A673 (cell line): ENCODE results near the gene PHYH. TPM values are rescaled to one million over a fixed set of nuclear protein-coding genes. Genes with fewer than 3 reads are reported as not detected.
A peak's percentile ranks its signal among the peaks of the same experiment; 100 is the strongest.

Experiments used
- Bru-seq: library from RNA; stranded (reverse); fragments of 400-500 nt; gene quantifications from one replicate; lab custom pipeline; 2021; lab: Mats Ljungman, UMichigan
- BruChase-seq, 2 experiments: library from RNA; stranded (reverse); fragments of 400-500 nt; gene quantifications; one replicate each; lab custom pipeline; 2021; lab: Mats Ljungman, UMichigan
- BruUV-seq: library from RNA; stranded (reverse); fragments of 400-500 nt; replicated peaks from 2 replicates; lab custom pipeline; 2021; lab: Mats Ljungman, UMichigan
- CTCF ChIA-PET: fragments of 300-600 bp; sonication (Branson Sonifier 250); formaldehyde crosslinking; loops from one replicate; lab custom pipeline; 2022; ENCODE audit warnings: antibody characterized with exemption; lab: Charles Lee
- POLR2A ChIA-PET: fragments of 300-600 bp; sonication (Branson Sonifier 250); formaldehyde crosslinking; loops from one replicate; lab custom pipeline; 2022; ENCODE audit warnings: antibody characterized with exemption; ENCODE audit not compliant: low non-redundant PET; lab: Charles Lee
- DNase-seq: peaks from one replicate; pipeline ENCODE4 v3.0.0-alpha.2; 2015; ENCODE audit warnings: low spot score
- H3K27ac ChIP-seq: fragments of 200-600 bp; sonication (generic); 2 replicates; pipeline ENCODE4 v1.5.1; 2016; ENCODE audit warnings: mixed run types, low read depth, mild to moderate bottlenecking, mixed read lengths, antibody characterized with exemption, low read length; ENCODE audit not compliant: poor library complexity, severe bottlenecking
- H3K27me3 ChIP-seq: fragments of 200-600 bp; sonication (generic); replicated peaks from 2 replicates; pipeline ENCODE4 v1.6.1; 2017; ENCODE audit warnings: mixed run types, low read depth, mild to moderate bottlenecking, mixed read lengths, antibody characterized with exemption, low read length; ENCODE audit not compliant: insufficient read depth, poor library complexity
- H3K36me3 ChIP-seq: fragments of 200-600 bp; sonication (generic); 2 replicates; pipeline ENCODE4 v1.6.1; 2016; ENCODE audit warnings: mixed run types, mild to moderate bottlenecking, mixed read lengths, antibody characterized with exemption, low read length; ENCODE audit not compliant: insufficient read depth, poor library complexity, severe bottlenecking
- H3K4me1 ChIP-seq: fragments of 200-600 bp; sonication (generic); 2 replicates; pipeline ENCODE4 v1.6.1; 2017; ENCODE audit warnings: mixed run types, mild to moderate bottlenecking, mixed read lengths, antibody characterized with exemption, low read length; ENCODE audit not compliant: insufficient read depth, poor library complexity, severe bottlenecking
- H3K4me3 ChIP-seq: fragments of 200-600 bp; sonication (generic); 2 replicates; pipeline ENCODE4 v1.5.1; 2016; ENCODE audit warnings: low read depth, mixed run types, mild to moderate bottlenecking, mixed read lengths, low read length; ENCODE audit not compliant: poor library complexity, severe bottlenecking
- H3K9me3 ChIP-seq: fragments of 200-600 bp; sonication (generic); 2 replicates; pipeline ENCODE4 v1.6.1; 2016; ENCODE audit warnings: mixed run types, low read depth, mild to moderate bottlenecking, mixed read lengths, antibody characterized with exemption, low read length; ENCODE audit not compliant: poor library complexity, severe bottlenecking
- EZH2 ChIP-seq: fragments of 200-600 bp; sonication (generic); IDR thresholded peaks from 2 replicates; pipeline ENCODE4 v1.6.1; 2017; ENCODE audit warnings: borderline replicate concordance, low read depth, mild to moderate bottlenecking, mixed read lengths, antibody characterized with exemption, low read length; ENCODE audit not compliant: poor library complexity, severe bottlenecking
- intact Hi-C: fragments of 100-400 bp; cut with micrococcal nuclease; formaldehyde crosslinking; loops from one replicate; pipeline ENCODE4 v1.10.0; 2022; ENCODE audit not compliant: unreplicated experiment
- long read RNA-seq: library from polyadenylated mRNA; stranded (forward); transcript quantifications from one replicate; pipeline ENCODE4 v2.0.0, GENCODE V29; 2022
- total RNA-seq: library from RNA; stranded (reverse); gene quantifications from 2 replicates; pipeline ENCODE4 v1.2.3, GENCODE V29; 2021
- TF ChIP-seq, protein P1 (sequence below): fragments of 300-800, 200-600 bp; sonication (generic); conservative IDR thresholded peaks from 2 replicates; pipeline ENCODE4 v1.5.1; 2017; ENCODE audit warnings: low read depth, mild to moderate bottlenecking, antibody characterized with exemption, low read length, moderate library complexity, mixed read lengths

The PHYH gene
- total RNA-seq: 5.1 and 8.6 TPM in 2 replicates
- percentile 39 among the genes with signal in this experiment for Bru-seq, nascent RNA
- percentile 34 among the genes with signal in this experiment for BruChase-seq, experiment 1, labeled RNA remaining after a 2-hour chase
- percentile 43 among the genes with signal in this experiment for BruChase-seq, experiment 2, labeled RNA remaining after a 6-hour chase
- long read RNA-seq, transcript PHYH-201 (9 exons, 1,577 nt): major isoform, 11 of 17 reads
- long read RNA-seq, partial matches to known transcripts: 1 of 17 reads
- long read RNA-seq, other reads (novel, unspliced or antisense): 5 of 17 reads

- Histone ChIP-seq H3K9me3 (no peaks in the 10 kb centered on the region), H3K27ac (peak within 1 kb of the TSS; percentile 63), H3K27me3 (no peaks in the 10 kb centered on the region), H3K4me3 (peak within 1 kb of the TSS; percentile 79), H3K4me1 (peaks cover 5% of the 10 kb centered on the region), H3K36me3 (no peaks in the 10 kb centered on the region)
- TF ChIP-seq, protein P1, sequence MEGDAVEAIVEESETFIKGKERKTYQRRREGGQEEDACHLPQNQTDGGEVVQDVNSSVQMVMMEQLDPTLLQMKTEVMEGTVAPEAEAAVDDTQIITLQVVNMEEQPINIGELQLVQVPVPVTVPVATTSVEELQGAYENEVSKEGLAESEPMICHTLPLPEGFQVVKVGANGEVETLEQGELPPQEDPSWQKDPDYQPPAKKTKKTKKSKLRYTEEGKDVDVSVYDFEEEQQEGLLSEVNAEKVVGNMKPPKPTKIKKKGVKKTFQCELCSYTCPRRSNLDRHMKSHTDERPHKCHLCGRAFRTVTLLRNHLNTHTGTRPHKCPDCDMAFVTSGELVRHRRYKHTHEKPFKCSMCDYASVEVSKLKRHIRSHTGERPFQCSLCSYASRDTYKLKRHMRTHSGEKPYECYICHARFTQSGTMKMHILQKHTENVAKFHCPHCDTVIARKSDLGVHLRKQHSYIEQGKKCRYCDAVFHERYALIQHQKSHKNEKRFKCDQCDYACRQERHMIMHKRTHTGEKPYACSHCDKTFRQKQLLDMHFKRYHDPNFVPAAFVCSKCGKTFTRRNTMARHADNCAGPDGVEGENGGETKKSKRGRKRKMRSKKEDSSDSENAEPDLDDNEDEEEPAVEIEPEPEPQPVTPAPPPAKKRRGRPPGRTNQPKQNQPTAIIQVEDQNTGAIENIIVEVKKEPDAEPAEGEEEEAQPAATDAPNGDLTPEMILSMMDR: no peak
- no peak for TF ChIP-seq EZH2
- CTCF ChIA-PET: no interaction called here
- POLR2A ChIA-PET: no interaction called here
- BruUV-seq: no TSS peak
- DNase-seq: peak; percentile 77
- intact Hi-C loops: no loop called here
These were observed at the start of gene PHYH for GRCh38 chr10:13299437-13300287. PHYH (minus strand) TSS chr10:13300064; CDS start chr10:13300042, 22 bp downstream.

DNA sequence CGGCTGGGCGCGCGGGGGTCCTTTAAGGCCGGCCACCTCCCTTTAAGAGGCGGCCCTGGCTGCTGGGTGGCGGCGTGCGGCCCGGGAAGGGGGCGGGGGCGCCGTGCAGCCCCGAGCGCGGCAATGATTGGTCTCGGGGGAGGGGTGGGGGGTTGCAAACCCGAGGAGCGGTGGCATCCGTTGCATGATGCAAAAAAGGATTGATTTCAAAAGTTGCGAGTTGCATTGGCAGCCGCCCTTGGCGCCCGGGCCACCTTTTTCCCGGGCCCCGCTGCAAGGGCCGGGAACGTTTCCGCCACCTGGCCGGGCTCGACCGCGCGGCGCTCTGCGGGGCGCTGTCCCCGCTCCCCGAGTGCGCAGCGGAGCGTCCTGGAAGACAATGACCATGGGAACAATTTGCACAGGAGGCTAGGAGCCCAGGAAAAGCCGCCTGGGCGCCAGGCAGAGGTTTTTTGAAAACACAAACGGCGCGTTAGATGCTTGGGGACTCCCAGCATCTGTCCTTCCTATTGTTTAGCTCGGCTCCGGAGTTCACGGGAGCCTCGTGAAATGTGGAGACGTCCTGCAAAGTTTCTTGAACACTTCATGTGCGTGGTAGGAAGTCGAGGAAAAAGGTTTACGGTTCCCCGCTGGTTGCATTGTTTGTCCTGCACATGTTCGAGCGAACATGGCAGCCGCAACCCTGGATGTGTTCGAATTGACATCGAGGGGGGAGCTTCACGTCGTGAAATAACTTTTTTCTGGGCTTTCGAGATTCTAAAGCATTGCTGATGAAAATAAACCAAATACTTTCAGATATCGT, 48.6 kb upstream of the PHYH start, which contains the start of gene SEPHS1:
Gene SEPHS1, minus strand, starts transcription at position 78 of the 802 bp plus-strand sequence. CDS start 3,343 bp downstream, outside the sequence.
- H3K4me3 ChIP-seq: peak within 1 kb of the TSS; percentile 71
- H3K27me3 ChIP-seq: no peaks in the 10 kb centered on the region
- ChIA-PET POLR2A (no interaction called here), CTCF (no interaction called here)
- H3K4me1 ChIP-seq: peaks cover 7% of the 10 kb centered on the region
- H3K27ac ChIP-seq: peak within 1 kb of the TSS; percentile 97
- TF ChIP-seq, protein P1: no peak
- no peak for TF ChIP-seq EZH2
- H3K9me3 ChIP-seq: no peaks in the 10 kb centered on the region
- intact Hi-C loops: no loop called here
- BruUV-seq: no TSS peak
- H3K36me3 ChIP-seq: peaks cover 9% of the 10 kb centered on the region
- peak; percentile 92 for DNase-seq

DNA sequence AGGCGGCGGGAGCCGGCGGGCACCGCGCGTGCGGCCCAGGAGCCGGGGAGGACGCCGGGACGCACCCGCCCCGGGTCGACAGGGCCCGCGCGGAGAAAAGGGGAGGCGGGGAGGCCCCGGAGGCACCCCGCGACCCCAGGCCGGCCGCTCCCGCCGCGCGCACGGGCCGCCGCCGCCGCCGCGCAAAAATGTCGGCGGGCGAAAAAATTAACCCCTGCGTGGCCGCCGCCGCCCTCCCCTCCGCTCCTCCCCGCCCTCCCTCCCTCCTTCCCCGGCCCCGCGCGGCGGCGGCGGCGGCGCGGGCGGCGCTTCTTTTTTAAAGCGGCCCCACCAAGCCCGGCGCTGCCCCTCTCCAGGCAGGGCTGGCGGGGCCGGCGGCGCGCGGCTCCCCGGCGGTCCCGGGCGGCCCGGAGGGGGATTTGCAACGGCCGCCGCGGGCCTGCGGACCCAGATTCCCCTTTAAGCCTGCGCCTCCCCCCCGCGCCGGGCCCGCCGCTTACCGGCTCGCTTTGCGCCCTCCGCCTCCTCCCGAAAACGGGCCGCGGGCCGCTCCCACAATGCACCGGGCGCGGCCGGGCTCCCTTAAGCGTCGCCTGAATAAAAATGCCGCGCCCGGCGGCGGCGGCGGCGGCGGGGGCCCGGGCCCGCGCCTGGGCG, 47.8 kb upstream of the PHYH start:
- POLR2A ChIA-PET: no interaction called here
- Histone ChIP-seq H3K4me1 (peaks cover 7% of the 10 kb centered on the region), H3K9me3 (no peaks in the 10 kb centered on the region), H3K36me3 (peaks cover 16% of the 10 kb centered on the region), H3K27me3 (no peaks in the 10 kb centered on the region), H3K4me3 (peak overlapping the region; percentile 71), H3K27ac (peak overlapping the region; percentile 97)
- no peak for TF ChIP-seq EZH2
- TF ChIP-seq, protein P1: no peak
- CTCF ChIA-PET: no interaction called here
- peak; percentile 89 for DNase-seq
- no TSS peak for BruUV-seq
- intact Hi-C loops: no loop called here
